Skeletal muscle cell (primary cell): ENCODE results near the gene MYO5B.

Experiments
- DNase-seq: peaks from one replicate; pipeline ENCODE4 v3.0.0-alpha.2; 2010; ENCODE audit warnings: low read depth
- H3K4me3 ChIP-seq: 2 replicates; pipeline ENCODE4 v1.5.1; 2011; ENCODE audit warnings: low read depth, mild to moderate bottlenecking, control low read depth, low read length, moderate library complexity

Gene MYO5B

GRCh38 chr18:50044402-50044801 is 150.5 kb downstream of the MYO5B start:
- no peak overlapping the region for H3K4me3 ChIP-seq
- no peak for DNase-seq

- DNase-seq, result no peak
These were observed 152.3 kb downstream of the MYO5B start for GRCh38 chr18:50042611-50043010.

GRCh38 chr18:50039746-50040145 is 155.2 kb downstream of the MYO5B start:
- no peak overlapping the region for H3K4me3 ChIP-seq
- DNase-seq, result no peak

More at GRCh38 chr18:50042611-50043010, 152.3 kb downstream of the MYO5B start:
- no peak overlapping the region for H3K4me3 ChIP-seq

DNA sequence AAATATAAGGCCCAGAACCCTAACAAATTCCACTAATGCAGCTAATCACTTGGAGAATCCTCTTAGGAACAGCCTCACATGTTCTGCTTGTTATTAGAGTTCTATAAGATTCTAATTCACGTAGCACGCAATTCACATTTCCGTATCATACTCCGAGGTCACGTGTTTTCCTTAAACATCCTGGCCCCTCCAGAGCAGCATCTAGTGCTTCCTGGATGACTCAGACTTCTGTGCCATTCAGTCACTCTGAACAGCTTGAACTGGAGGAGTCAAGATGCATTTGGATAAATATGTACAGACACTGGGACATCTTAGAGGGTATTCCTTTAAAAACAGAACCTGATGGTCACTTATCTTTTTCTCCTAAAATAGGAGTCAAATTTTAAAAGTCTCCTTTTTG is 156.5 kb downstream of the MYO5B start:
- no peak overlapping the region for H3K4me3 ChIP-seq
- DNase-seq, result no peak

- no peak overlapping the region for H3K4me3 ChIP-seq
- no peak for DNase-seq
These were observed 160.9 kb downstream of the MYO5B start for GRCh38 chr18:50034029-50034428.

GRCh38 chr18:50033004-50033403 is 161.9 kb downstream of the MYO5B start:
- DNase-seq, result no peak

DNA sequence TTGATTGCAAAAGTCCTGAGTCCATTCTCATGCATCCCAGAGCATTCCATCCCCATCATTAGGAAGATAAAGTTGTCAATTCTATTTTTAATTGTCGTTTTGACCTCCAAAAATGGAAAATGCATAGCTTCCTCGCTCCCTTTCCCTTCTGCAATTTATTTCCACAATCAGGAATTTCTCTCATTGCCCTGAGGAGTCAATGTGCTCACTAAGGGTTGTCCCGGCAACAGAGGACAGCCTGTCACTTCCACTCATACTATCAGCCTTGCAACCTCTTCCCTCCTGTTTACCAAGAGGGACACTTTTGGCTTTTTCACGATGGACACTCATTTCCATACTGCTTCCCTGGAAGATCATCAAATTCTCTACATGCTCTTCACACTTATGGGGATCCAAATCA is 164.8 kb downstream of the MYO5B start:
- H3K4me3 ChIP-seq, result no peak overlapping the region
- no peak for DNase-seq

More at GRCh38 chr18:50033004-50033403, 161.9 kb downstream of the MYO5B start:
- H3K4me3 ChIP-seq, result no peak overlapping the region

DNA sequence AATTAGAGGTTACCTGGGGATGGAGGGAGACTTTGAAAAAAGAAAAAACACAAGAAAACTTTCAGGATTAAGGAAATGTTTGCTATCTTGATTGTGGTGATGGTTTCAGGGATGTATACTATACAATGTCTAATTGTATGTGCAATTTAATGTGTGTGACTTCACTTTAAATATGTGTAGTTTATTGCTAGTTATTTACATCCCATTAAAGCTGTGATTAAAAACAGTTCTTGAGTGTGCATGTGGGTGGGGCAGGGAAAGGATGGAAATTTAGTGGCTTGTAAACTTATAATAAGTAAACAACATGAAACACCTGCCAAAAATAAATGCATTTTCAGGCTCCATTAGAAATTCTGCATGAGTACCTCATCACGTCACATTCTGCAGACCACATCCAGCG is 167.0 kb downstream of the MYO5B start:
- no peak for DNase-seq
- no peak overlapping the region for H3K4me3 ChIP-seq

DNA sequence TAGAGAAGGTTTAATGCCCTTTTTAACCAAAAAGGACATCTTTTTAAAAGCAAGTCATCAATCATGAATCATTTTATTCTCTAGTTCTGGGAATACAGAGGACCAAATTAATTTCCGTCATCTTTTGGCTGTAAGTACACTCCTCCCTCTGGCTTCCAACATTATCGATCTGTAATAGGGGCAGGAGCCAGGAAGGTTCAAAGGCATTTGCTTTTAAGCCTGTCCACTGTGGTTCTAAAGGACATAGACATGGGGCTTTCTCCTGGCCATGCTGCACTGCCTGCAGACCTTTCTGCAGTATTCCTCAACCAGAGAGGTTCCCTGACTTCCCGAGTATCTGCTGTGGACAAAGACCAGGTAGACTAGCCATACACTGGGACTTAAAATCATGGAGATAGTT is 170.5 kb downstream of the MYO5B start:
- no peak for DNase-seq
- no peak overlapping the region for H3K4me3 ChIP-seq

- no peak overlapping the region for H3K4me3 ChIP-seq
- no peak for DNase-seq
These were observed 172.0 kb downstream of the MYO5B start for GRCh38 chr18:50022985-50023384.

DNA sequence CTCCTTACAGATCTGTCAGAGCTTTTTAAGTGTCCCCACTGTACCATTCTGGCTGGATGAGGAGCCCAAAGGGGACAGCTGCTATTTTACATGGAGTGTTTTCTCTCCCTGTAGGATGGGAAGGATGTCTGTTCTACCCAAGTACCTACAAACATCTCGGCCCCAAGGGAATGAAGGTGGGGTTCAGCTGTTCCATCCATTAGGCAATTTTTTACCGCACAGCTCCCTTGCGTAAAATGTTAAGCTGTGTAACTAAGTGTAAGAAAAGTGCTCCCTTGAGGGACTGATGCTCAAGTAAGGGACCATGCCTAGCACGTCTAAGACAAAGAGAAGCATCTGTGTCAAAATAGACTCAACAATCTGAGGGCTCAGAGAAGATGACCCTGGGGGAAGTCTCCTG is 180.3 kb downstream of the MYO5B start:
- no peak for DNase-seq
- no peak overlapping the region for H3K4me3 ChIP-seq

GRCh38 chr18:50013363-50014138 is 181.4 kb downstream of the MYO5B start:
- DNase-seq, result peak; percentile 25

GRCh38 chr18:50011813-50012435 is 183.0 kb downstream of the MYO5B start:
- no peak overlapping the region for H3K4me3 ChIP-seq
- peak; percentile 85 for DNase-seq

More at GRCh38 chr18:50013363-50014138, 181.4 kb downstream of the MYO5B start:
- H3K4me3 ChIP-seq, result no peak overlapping the region

DNA sequence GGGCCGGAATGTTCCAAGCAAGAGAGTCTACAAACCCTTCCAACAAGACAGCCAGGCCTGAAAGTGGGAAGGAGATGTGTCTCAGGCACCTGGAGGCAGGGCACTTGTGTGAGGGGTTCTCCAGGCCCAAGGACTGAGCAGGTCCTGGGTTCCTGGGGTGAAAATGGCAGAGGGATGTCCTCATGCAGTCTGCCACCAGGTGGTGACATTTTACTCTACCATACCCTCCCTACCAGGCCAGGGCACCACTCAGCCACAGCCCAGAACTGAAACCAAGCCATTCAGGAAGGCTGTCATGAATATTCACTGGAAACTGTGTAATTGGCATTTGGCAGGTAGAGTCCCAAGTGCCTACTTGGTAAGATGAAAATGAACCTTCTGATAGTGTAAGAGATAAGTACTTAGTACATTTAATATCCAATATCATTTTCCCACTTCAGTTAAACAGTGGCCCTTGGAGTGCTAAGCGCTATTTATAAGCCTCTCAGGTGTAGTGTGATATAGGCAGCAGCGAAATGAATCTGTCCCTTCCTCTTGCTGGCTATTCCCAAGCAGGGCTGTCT is 185.1 kb downstream of the MYO5B start:
- no peak for DNase-seq
- no peak overlapping the region for H3K4me3 ChIP-seq

DNA sequence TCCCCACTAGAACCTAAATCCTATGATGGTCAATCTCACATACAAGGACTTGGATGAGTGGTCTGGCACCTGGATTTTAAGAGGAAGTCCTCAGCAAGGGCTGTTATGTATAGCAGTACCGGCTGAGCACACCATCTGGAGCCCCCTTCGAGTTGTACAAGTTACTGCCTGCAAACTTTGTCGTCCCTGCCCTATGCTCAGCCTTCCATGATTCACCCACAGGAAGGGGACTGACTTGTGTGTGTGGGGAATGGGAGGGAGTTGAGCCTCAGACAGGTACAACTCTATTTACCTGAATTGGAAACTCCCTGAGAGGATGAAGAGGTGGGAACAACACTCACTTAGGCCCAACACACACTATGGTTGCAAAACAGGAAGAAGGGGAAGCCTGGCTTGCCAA is 186.6 kb downstream of the MYO5B start:
- no peak for DNase-seq

DNA sequence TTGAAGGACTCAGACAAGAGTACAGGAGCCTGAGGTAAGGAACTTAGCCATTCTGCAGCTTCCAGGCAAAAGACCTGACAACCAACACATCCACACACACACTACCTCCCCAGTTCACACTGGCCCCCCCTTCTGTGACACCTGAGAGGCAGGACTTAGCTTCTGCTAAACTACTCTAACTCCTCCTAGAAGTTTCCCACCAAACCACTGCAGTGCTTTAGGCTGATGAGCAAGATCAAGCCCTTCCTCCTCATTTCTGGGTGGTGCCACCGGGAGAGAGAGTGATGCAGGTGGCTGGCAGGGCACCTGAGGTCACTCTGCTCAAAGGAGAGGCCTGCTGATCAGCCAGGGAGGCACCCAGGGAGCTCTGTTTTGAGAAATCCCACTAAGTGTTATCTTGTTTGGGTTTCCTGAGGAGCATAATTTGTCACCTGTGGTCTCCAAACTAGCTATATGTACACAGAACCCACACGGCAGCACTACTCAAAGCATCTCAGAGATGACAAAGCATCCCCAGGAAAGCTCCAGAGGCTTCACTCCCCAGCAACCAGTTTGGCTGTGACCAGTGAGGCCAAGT is 188.4 kb downstream of the MYO5B start:
- no peak for DNase-seq

More for the DNA sequence above, 186.6 kb downstream of the MYO5B start:
- no peak overlapping the region for H3K4me3 ChIP-seq

GRCh38 chr18:50004013-50004412 is 190.9 kb downstream of the MYO5B start:
- DNase-seq, result no peak
- H3K4me3 ChIP-seq, result no peak overlapping the region

More for the DNA sequence above, 188.4 kb downstream of the MYO5B start:
- no peak overlapping the region for H3K4me3 ChIP-seq

DNA sequence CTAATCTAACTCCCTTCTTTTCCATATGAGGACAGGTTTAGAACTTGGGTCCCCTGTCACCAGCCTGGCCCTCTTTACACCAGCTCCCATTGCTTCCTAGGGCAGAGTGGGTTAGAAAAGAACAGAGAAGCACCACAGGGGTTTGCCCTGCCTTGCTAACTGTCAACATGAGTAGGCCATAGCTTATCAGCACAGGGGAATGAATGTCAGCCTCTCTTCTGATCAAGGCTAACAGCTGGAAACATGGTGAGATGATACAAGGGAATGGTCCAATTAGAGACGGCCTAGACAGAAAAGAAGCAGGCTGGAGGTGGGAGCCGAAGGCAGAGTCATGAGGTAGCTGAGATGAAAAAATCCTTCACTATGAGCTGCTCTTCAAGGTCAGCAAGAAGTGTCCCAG is 192.2 kb downstream of the MYO5B start:
- no peak for DNase-seq
- H3K4me3 ChIP-seq, result no peak overlapping the region

- H3K4me3 ChIP-seq, result no peak overlapping the region
These were observed 194.7 kb downstream of the MYO5B start for GRCh38 chr18:50000227-50000626.

GRCh38 chr18:49999128-49999527 is 195.8 kb downstream of the MYO5B start:
- H3K4me3 ChIP-seq, result no peak overlapping the region
- DNase-seq, result no peak

More at GRCh38 chr18:50000227-50000626, 194.7 kb downstream of the MYO5B start:
- no peak for DNase-seq
